ENCODE measurements around the gene RPS29. TPM values are rescaled to one million over a fixed set of nuclear protein-coding genes. Genes with fewer than 3 reads are reported as not detected.

Gene RPS29
- total and polyA plus RNA-seq, 2 of the 13 experiments (the other 11 are each of a cell fraction or from before 2014, with no cell fraction given) = 4,303 to 8,215 TPM

DNA sequence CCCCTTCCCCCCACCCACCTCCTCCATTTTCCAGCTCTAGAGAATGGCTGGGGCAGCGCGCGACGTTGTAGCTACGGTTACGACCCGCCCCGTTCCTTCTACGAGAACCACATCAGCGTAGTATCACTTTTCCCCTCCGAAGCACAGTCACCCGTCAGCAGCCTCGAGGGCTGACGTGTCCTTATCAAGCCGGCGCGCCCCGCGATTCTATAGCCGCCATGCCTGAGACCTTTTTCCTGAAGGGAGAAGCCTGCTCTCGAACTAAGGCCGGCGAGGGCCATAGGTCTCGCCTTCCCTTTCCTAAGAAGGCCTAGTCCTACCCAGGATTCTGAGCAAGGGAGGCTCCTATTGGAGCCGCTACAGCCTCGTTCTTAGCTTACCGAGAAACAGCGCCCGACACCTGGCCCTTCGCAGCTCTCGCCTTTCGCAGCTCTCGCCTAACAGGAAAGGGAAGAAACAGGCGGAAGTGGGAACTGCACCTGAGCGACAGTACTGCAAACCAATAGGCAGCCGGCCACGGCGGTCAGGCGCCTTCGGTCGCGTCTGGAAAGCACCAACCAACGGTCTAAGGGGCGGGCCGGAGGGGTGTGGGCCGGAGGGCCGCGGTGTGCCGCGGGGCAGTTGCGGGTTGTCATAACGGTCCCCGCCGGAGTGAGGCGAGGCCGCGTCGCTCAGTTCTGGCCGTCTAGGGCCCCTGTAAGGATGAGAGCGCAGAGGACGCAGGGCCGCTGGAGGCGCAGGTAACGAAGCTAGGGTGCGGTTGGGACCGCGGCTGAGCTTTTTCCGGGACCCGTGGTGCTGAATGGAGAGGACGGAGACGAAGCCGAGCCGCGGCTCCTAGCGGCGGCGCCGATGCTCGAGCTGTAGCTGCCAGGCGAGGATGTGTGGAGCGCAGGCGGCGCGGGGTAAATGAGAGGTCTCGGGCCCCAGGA, 34.3 kb upstream of the RPS29 start, which contains the start of the genes MGAT2 and RPL36AL (continued):
- TF ChIP-seq, protein P1, sequence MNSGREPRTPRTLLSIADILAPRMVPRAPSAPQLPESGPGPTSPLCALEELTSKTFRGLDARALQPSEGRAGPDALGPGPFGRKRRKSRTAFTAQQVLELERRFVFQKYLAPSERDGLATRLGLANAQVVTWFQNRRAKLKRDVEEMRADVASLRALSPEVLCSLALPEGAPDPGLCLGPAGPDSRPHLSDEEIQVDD (CRISPR knock-in tag; IDR thresholded peaks at IDR 0.05; ENCODE audit: borderline replicate concordance) = no peak
- 0 out of 2 replicates have a peak, but pooled peaks have one; percentile 79 for TF ChIP-seq SMAD9 (CRISPR knock-in tag; IDR thresholded peaks at IDR 0.05)
- TF ChIP-seq CBX5 (CRISPR knock-in tag; IDR thresholded peaks at IDR 0.05; ENCODE audit: borderline replicate concordance) = no peak; the same call in 1 of the 2 replicates
- no peak for TF ChIP-seq PTBP1 (IDR thresholded peaks at IDR 0.05; ENCODE audit: low read depth, low read length, poor library complexity, severe bottlenecking)
- TF ChIP-seq, protein P2, sequence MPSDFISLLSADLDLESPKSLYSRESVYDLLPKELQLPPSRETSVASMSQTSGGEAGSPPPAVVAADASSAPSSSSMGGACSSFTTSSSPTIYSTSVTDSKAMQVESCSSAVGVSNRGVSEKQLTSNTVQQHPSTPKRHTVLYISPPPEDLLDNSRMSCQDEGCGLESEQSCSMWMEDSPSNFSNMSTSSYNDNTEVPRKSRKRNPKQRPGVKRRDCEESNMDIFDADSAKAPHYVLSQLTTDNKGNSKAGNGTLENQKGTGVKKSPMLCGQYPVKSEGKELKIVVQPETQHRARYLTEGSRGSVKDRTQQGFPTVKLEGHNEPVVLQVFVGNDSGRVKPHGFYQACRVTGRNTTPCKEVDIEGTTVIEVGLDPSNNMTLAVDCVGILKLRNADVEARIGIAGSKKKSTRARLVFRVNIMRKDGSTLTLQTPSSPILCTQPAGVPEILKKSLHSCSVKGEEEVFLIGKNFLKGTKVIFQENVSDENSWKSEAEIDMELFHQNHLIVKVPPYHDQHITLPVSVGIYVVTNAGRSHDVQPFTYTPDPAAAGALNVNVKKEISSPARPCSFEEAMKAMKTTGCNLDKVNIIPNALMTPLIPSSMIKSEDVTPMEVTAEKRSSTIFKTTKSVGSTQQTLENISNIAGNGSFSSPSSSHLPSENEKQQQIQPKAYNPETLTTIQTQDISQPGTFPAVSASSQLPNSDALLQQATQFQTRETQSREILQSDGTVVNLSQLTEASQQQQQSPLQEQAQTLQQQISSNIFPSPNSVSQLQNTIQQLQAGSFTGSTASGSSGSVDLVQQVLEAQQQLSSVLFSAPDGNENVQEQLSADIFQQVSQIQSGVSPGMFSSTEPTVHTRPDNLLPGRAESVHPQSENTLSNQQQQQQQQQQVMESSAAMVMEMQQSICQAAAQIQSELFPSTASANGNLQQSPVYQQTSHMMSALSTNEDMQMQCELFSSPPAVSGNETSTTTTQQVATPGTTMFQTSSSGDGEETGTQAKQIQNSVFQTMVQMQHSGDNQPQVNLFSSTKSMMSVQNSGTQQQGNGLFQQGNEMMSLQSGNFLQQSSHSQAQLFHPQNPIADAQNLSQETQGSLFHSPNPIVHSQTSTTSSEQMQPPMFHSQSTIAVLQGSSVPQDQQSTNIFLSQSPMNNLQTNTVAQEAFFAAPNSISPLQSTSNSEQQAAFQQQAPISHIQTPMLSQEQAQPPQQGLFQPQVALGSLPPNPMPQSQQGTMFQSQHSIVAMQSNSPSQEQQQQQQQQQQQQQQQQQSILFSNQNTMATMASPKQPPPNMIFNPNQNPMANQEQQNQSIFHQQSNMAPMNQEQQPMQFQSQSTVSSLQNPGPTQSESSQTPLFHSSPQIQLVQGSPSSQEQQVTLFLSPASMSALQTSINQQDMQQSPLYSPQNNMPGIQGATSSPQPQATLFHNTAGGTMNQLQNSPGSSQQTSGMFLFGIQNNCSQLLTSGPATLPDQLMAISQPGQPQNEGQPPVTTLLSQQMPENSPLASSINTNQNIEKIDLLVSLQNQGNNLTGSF (CRISPR knock-in tag; IDR thresholded peaks at IDR 0.05) = peak; percentile 24; the same call in 1 of the 2 replicates
- TF ChIP-seq, protein P3, sequence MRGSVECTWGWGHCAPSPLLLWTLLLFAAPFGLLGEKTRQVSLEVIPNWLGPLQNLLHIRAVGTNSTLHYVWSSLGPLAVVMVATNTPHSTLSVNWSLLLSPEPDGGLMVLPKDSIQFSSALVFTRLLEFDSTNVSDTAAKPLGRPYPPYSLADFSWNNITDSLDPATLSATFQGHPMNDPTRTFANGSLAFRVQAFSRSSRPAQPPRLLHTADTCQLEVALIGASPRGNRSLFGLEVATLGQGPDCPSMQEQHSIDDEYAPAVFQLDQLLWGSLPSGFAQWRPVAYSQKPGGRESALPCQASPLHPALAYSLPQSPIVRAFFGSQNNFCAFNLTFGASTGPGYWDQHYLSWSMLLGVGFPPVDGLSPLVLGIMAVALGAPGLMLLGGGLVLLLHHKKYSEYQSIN (CRISPR knock-in tag; IDR thresholded peaks at IDR 0.05; ENCODE audit: borderline replicate concordance) = no peak
- TF ChIP-seq CEBPB (IDR thresholded peaks at IDR 0.05; ENCODE audit: borderline replicate concordance, low read depth, low read length) = no peak
- 0 out of 2 replicates have a peak, but pooled peaks have one; percentile 56 for TF ChIP-seq ZNF180 (CRISPR knock-in tag; IDR thresholded peaks at IDR 0.05; ENCODE audit: borderline replicate concordance, low read depth)
- no peak for TF ChIP-seq RAD51 (IDR thresholded peaks at IDR 0.05; ENCODE audit: borderline replicate concordance)
- TF ChIP-seq CBX1 (IDR thresholded peaks at IDR 0.05; ENCODE audit: low read depth) = no peak
- TF ChIP-seq, protein P4, sequence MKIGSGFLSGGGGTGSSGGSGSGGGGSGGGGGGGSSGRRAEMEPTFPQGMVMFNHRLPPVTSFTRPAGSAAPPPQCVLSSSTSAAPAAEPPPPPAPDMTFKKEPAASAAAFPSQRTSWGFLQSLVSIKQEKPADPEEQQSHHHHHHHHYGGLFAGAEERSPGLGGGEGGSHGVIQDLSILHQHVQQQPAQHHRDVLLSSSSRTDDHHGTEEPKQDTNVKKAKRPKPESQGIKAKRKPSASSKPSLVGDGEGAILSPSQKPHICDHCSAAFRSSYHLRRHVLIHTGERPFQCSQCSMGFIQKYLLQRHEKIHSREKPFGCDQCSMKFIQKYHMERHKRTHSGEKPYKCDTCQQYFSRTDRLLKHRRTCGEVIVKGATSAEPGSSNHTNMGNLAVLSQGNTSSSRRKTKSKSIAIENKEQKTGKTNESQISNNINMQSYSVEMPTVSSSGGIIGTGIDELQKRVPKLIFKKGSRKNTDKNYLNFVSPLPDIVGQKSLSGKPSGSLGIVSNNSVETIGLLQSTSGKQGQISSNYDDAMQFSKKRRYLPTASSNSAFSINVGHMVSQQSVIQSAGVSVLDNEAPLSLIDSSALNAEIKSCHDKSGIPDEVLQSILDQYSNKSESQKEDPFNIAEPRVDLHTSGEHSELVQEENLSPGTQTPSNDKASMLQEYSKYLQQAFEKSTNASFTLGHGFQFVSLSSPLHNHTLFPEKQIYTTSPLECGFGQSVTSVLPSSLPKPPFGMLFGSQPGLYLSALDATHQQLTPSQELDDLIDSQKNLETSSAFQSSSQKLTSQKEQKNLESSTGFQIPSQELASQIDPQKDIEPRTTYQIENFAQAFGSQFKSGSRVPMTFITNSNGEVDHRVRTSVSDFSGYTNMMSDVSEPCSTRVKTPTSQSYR (CRISPR knock-in tag; IDR thresholded peaks at IDR 0.05; ENCODE audit: borderline replicate concordance) = peak; percentile 13; the same call in 1 of the 2 replicates
- TF ChIP-seq, protein P5, sequence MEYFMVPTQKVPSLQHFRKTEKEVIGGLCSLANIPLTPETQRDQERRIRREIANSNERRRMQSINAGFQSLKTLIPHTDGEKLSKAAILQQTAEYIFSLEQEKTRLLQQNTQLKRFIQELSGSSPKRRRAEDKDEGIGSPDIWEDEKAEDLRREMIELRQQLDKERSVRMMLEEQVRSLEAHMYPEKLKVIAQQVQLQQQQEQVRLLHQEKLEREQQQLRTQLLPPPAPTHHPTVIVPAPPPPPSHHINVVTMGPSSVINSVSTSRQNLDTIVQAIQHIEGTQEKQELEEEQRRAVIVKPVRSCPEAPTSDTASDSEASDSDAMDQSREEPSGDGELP (IDR thresholded peaks at IDR 0.05; ENCODE audit: borderline replicate concordance, low read depth) = no peak
- TF ChIP-seq ZNF841 (CRISPR knock-in tag; IDR thresholded peaks at IDR 0.05; ENCODE audit: borderline replicate concordance) = no peak
- TF ChIP-seq ELF3 (CRISPR knock-in tag; IDR thresholded peaks at IDR 0.05) = peak; percentile 93
